SK-N-SH treated with all-trans-retinoic acid at 6 μM for 48 hours (cell line): ENCODE data around the gene GJA1.

ENCODE experiments used
- ARNTL ChIP-seq: fragments of 450-650 bp; formaldehyde crosslinking; IDR thresholded peaks from 2 replicates; pipeline ENCODE4 v1.5.0; 2020; ENCODE audit warnings: low read depth, mild to moderate bottlenecking, moderate library complexity, borderline replicate concordance
- BACH2 ChIP-seq: fragments of 250-450 bp; sonication (Bioruptor Pico); IDR thresholded peaks from 2 replicates; pipeline ENCODE4 v1.9.0; 2021; ENCODE audit warnings: mild to moderate bottlenecking, borderline replicate concordance
- CREB5 ChIP-seq: fragments of 250-450 bp; sonication (Bioruptor Pico); IDR thresholded peaks from 2 replicates; pipeline ENCODE4 v1.5.1; 2020; ENCODE audit warnings: low read depth, mild to moderate bottlenecking, moderate library complexity
- CSDC2 ChIP-seq: fragments of 250-450 bp; sonication (Bioruptor Pico); IDR thresholded peaks from 2 replicates; pipeline ENCODE4 v1.5.0; 2020; ENCODE audit warnings: mild to moderate bottlenecking, moderate library complexity
- CSRNP3 ChIP-seq: fragments of 250-450 bp; sonication (Bioruptor Pico); IDR thresholded peaks from 2 replicates; pipeline ENCODE4 v1.5.1; 2021; ENCODE audit warnings: mild to moderate bottlenecking, moderate library complexity
- RARB ChIP-seq: fragments of 250-450 bp; sonication (Bioruptor Pico); IDR thresholded peaks from 2 replicates; pipeline ENCODE4 v1.8.0; 2021; ENCODE audit warnings: mild to moderate bottlenecking, moderate library complexity
- SNAI2 ChIP-seq: fragments of 250-450 bp; sonication (Bioruptor Pico); IDR thresholded peaks from 2 replicates; pipeline ENCODE4 v1.5.0; 2020; ENCODE audit warnings: mild to moderate bottlenecking, moderate library complexity
- TCF4 ChIP-seq: fragments of 250-450 bp; sonication (Bioruptor Pico); IDR thresholded peaks from 2 replicates; pipeline ENCODE4 v1.8.0; 2021; ENCODE audit warnings: mild to moderate bottlenecking, moderate library complexity, borderline replicate concordance

GRCh38 chr6:121426686-121427085, 8.8 kb upstream of the GJA1 start:
- TF ChIP-seq BACH2 (CRISPR knock-in tag) = no peak
- TF ChIP-seq CREB5 = no peak
- TF ChIP-seq SNAI2 (CRISPR knock-in tag) = no peak
- no peak for TF ChIP-seq ARNTL (CRISPR knock-in tag)
- no peak for TF ChIP-seq CSRNP3 (CRISPR knock-in tag)
- no peak for TF ChIP-seq TCF4 (CRISPR knock-in tag)
- TF ChIP-seq CSDC2 = no peak
- no peak for TF ChIP-seq RARB (CRISPR knock-in tag)
